RPMI8226 (cell line): ENCODE data around the gene KCND3.

Experiments used
- DNase-seq: peaks from one replicate; pipeline ENCODE4 v3.0.0-alpha.2; 2015

The KCND3 gene

GRCh38 chr1:111878091-111878490 is 111.4 kb downstream of the KCND3 start:
- no peak for DNase-seq

- no peak for DNase-seq
Measured at GRCh38 chr1:111876631-111877030, 112.8 kb downstream of the KCND3 start.

GRCh38 chr1:111875640-111876039 is 113.8 kb downstream of the KCND3 start:
- DNase-seq = no peak

DNA sequence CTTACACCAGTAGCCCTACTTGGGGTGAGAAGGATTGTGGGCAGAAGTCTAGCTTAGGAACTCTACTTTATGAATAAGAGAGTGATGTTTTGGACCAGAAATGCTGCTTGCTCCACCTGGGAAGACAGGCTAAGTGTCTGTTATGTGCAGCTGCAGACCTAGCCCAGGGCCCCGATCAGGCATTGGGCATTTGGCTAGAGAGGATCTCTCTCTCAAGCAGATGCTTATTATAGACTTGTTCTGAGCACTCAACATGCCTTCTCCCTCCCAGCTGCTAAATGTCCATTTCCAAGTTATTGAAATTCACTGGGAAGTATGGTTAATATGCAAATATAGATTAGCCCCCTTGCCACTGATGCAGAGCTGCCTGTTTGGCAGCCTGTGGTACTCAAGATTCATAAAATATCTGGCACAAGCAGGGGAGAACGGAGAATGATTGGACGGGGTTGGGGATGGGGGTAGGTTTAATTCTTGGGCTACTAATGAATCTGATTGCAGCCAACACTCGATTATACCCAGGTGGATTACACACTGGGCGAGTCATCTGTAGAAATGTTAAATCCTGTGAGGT is 115.9 kb downstream of the KCND3 start:
- DNase-seq = no peak

DNA sequence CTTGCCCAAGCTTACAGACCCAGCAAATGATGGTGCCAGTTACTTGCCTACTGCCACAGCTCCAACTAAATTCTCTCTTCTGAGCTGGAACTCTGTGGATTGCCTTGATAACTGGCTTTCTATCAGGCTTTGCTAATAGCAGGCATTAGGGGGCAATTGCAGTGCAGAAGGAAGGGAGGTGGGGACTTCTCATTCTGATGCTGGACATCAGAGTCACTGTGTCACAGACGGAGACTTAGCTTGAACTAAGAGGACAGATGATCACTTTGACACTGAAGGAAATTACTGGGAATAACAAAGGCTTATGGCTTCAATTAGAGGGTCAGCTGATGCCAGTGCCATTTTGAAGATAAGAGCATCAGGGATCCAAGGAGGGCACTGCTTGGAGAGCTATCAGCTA is 119.3 kb downstream of the KCND3 start:
- DNase-seq = no peak

GRCh38 chr1:111867868-111868440 is 121.5 kb downstream of the KCND3 start:
- no peak for DNase-seq

GRCh38 chr1:111864862-111865261 is 124.6 kb downstream of the KCND3 start:
- DNase-seq = no peak

- DNase-seq = no peak
Measured at GRCh38 chr1:111863401-111863800, 126.1 kb downstream of the KCND3 start.

GRCh38 chr1:111862599-111862998 is 126.9 kb downstream of the KCND3 start:
- no peak for DNase-seq

DNA sequence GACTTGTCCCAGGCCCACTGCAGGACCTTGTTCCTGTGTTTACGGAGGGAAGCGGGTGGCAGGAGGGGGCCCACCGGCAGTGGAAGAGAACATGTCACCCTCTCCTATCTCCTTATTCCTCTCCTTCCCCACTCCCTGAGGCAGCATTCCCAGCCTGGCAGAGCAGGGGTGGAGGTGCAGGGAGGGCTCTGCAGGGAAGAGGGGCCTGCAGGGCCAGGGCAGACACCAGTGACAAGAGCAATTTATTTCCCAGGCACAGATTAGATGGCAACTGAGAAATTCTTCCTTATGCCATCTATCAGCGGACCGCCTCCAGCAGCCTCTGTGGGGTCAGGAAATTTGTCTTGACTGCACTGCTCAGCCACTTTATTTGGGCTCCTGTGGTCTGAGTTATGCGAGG is 127.9 kb downstream of the KCND3 start:
- no peak for DNase-seq

DNA sequence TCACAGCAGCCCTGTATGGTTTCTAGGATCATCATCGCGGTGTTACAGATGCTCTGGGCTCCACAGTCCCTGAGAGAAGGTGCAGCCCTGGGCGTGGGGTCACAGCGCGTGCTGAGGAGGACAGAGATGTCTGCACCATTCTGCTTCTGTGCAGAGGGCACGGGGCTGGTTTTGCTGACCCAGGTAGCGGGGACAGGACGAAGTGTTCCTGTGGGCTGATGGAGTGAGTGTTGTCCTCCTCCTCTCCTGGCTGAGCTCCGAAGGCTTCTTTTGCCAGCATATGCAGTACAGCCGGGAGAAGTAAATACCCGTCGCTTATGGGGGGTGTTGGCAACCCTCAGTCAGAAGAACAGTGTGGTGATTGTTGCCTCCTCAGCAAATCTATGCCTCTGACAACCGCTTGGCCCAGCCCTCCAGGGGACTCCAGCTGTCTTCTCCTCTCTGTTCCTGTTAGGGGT is 132.2 kb downstream of the KCND3 start:
- no peak for DNase-seq

- DNase-seq = no peak
Measured at GRCh38 chr1:111856411-111857185, 132.9 kb downstream of the KCND3 start.

DNA sequence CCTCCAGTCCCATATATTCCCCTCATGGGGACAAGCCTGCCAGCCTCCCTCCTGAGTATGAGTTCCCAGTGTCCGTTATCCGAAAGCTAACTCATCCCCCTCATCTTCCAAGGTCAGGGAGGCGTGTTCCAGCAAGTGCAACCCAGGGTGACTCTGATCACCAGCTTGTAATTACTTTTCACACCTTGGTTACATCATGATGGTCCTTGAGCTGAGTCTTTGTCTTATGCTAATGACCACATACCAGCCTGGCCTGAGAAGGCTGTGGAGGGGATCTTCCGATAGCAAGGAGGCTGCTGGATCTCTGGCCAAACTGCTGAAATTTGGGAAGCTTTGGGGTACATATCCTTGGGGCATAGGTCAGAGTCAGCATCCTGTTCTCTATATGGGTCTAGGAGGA is 134.2 kb downstream of the KCND3 start:
- DNase-seq = no peak

DNA sequence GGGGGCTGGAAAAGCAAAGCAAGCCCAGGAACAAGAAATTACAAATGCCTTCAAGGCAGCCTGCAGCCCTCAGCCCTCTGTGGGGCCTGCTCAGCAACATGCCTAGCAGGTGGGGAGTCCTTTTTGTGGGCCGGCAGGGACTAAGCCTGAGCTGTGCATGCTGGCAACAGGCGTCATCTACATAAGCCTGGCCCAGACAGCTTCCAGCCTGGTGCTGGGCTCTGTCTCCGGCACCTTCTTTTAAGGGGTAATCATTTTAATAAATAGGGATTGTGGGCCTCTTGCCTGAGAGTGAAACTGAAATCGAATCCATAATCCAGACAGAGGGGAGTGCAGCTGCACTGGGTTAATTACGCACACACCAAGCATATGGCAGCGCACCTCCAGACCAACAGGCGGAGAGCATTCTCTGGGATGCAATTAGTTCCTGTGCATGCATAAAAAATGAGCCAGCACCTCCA is 137.2 kb downstream of the KCND3 start:
- no peak for DNase-seq

GRCh38 chr1:111851552-111851951 is 137.9 kb downstream of the KCND3 start:
- no peak for DNase-seq

- no peak for DNase-seq
Measured at GRCh38 chr1:111850109-111850508, 139.4 kb downstream of the KCND3 start.

- no peak for DNase-seq
Measured at GRCh38 chr1:111848852-111849545, 140.5 kb downstream of the KCND3 start.

- DNase-seq = no peak
Measured at GRCh38 chr1:111847466-111847865, 142.0 kb downstream of the KCND3 start.

DNA sequence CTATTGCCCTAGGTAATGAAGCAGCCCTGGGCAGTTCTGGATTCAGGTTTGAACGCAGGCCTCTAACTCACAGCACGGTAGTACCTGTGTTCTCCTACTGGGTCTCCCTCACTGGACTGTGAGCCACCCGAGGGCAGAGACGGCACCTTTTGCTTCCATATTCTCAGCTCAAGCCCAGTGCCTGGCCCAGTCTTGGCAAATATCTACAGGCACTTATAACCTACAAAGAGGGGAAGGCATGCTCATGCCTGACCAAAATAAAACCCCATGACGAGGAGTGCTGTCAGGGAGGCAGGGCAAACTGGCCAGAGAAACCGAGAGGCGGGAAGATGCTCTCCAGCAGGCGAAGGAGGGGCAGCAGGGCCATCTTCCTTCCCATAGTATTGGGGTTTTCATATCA is 142.6 kb downstream of the KCND3 start:
- DNase-seq = no peak

- no peak for DNase-seq
Measured at GRCh38 chr1:111843177-111843576, 146.3 kb downstream of the KCND3 start.

GRCh38 chr1:111842411-111842810 is 147.1 kb downstream of the KCND3 start:
- no peak for DNase-seq

GRCh38 chr1:111841746-111842145 is 147.7 kb downstream of the KCND3 start:
- DNase-seq = no peak

- no peak for DNase-seq
Measured at GRCh38 chr1:111841189-111841588, 148.3 kb downstream of the KCND3 start.

DNA sequence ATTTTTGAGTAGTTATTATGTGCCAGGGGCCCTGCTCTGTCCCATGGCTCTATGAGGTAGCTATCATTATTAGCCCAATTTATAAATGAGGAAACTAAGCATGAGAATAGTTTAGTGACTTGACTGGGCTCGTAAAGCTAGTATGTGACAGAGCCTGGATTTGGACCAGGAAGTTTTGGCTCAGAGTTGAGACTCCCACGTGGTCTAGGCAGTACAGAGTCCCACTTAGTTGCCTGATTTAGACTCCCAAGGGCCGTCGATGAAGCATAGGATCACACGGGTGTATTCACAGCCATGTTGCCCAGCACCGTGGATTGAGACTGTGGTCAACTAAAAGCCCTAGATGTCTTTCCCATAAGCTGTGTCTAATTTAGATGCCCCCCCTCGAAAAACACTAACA is 152.1 kb downstream of the KCND3 start:
- no peak for DNase-seq
